ENCODE measurements around the gene WDR83. TPM values are rescaled to one million over a fixed set of nuclear protein-coding genes. Genes with fewer than 3 reads are reported as not detected.
A peak's percentile ranks its signal among the peaks of the same experiment; 100 is the strongest.
"Not testable (repeated sequence)": the region's sequence is repeated elsewhere in the genome, so short reads cannot be mapped to it uniquely, and the experiment has no call there.

Gene WDR83
- 28.4 and 39.0 TPM in 2 replicates for total RNA-seq
- polyA plus RNA-seq = 29.4 and 40.2 TPM in 2 replicates

DNA sequence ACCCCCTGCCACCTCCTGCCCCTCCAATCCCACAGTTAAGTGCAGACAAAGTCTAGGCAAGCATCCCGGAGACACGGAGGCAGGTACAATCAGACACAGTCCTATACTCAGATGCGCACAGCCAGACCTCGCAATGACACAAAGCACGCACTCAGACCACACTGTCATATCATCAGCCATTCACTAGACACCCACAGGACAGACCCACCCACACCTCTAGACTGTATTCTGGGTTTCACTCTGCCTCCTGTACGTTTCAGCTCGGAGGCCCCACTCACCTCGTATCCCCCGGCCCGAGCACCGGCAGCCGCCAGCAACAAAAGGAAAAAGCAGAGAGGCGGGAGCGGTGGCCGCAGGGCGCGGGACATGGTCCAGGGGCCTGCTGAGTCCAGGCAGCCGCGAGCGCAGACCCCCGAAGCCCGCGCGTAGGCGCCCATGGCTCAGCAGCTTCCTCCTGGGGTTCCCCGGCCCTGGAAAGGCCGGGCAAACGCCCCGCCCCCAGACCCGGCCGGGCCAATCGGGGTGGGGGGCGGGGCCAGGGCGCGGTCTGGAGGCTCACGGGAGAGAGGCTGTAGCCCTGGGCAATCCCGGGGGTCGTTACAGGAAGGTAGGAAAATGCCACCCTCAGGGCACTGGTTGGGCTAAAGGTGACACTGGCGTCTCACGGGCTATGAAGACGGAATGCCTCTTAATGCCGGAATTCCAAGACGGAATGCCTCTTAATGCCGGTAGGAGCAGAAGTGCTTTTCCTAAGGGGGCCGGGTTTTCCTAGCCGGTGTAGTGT lies at the start of gene WDR83, which contains the start of gene MAN2B1:
Gene WDR83 (plus strand): TSS at position 543 of the 784 bp plus-strand sequence. CDS start 2,984 bp downstream, outside the sequence.
Gene MAN2B1 (minus strand): TSS at position 478 of the 784 bp plus-strand sequence. CDS start 41 bp downstream, at position 437.
- H3K27me3 ChIP-seq = no peaks in the 10 kb centered on the region
- no peaks in the 10 kb centered on the region for H3K9me3 ChIP-seq (ENCODE audit: low read depth)
- H3K27ac ChIP-seq = peak within 1 kb of the TSS; percentile 70
- H3K4me1 ChIP-seq (ENCODE audit: low read depth) = peaks cover 19% of the 10 kb centered on the region
- H3K36me3 ChIP-seq = peaks cover 11% of the 10 kb centered on the region
- TF ChIP-seq CTCF (IDR thresholded peaks at IDR 0.05; ENCODE audit: low read depth, low read length) = no peak
- peak within 1 kb of the TSS; percentile 82 for H3K4me3 ChIP-seq
- peak; percentile 71 to 91 for DNase-seq (ENCODE audit: low read depth in 1 of 2, low spot score in 1 of 2)

DNA sequence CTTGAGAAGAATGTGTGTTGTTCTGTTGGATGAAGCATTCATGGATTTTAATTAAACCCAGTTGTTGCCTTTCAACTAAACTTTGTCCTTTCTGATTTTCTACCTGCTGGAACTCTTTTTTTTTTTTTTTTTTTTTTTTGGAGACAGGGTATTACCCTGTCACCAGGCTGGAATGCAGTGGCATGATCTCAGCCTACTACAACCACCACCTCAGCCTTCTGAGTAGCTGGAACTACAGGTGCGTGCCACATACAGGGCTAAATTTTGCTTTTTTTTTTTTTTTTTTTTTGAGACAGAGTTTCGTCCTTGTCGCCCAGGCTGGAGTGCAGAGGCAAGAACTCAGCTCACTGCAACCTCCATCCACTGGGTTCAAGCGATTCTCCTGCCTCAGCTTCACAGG lies 49.0 kb upstream of the WDR83 start:
- Histone ChIP-seq H3K36me3 (peaks cover 2% of the 10 kb centered on the region), H3K27ac (no peak overlapping the region), H3K9me3 (ENCODE audit: low read depth) (no peaks in the 10 kb centered on the region), H3K27me3 (no peaks in the 10 kb centered on the region), H3K4me1 (ENCODE audit: low read depth) (no peaks in the 10 kb centered on the region), H3K4me3 (no peak overlapping the region)
- no peak for TF ChIP-seq CTCF (IDR thresholded peaks at IDR 0.05; ENCODE audit: low read depth, low read length)
- no peak for DNase-seq (ENCODE audit: low read depth in 1 of 2, low spot score in 1 of 2)

DNA sequence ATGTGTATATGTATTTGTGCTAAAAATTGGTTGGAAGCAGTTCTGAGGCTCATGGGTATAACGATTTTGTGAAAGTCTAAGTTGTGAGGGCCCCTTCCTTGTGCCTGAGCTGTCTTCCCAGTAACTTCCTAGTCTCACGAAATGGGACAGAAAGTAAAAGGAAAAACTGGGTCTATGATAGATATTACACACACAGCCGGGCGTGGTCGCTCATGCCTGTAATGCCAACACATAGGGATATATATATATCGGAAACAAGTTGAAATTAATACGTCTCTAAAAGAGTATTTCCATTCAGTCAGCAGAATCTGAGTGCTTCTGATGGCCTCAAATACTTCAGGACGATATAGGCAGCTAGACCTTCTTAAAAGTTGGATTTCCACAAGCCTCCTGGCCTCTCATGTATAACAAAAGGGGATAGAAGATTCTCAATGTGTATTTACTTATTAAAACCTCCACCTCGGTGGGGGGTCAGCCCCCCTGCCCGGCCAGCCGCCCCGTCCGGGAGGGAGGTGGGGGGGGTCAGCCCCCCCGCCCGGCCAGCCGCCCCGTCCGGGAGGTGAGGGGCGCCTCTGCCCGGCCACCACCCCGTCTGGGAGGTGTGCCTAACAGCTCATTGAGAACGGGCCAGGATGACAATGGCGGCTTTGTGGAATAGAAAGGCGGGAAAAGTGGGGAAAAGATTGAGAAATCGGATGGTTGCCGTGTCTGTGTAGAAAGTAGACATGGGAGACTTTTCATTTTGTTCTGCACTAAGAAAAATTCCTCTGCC lies 45.2 kb upstream of the WDR83 start:
- not testable (repeated sequence) for H3K9me3 ChIP-seq (ENCODE audit: low read depth)

DNA sequence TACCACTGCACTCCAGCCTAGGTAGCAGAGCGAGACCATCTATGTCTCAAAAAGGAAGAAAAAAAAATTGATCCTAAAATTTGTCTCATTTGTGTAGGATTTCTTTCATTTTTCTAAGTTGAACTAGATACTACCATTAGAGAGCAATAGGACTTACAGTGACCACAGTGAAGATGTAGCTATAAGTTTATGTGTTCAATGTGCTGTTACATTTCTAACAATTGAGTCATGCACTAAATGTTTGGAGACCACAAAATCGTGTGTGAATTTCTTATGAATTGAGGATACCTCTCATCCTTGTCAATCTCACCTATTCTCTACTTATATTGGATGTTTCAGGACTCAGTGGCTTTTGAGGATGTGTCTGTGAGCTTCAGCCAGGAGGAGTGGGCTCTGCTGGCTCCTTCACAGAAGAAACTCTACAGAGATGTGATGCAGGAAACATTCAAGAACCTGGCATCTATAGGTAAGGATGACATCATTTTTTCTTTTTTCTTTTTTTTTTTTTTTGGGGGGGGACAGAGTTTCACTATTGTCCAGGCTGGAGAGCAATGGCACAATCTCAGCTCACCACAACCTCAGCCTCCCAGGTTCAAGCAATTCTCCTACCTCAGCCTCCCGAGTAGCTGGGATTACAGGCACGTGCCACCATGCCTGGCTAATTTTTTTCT lies 43.1 kb upstream of the WDR83 start:
- Histone ChIP-seq H3K9me3 (ENCODE audit: low read depth) (no peaks in the 10 kb centered on the region), H3K4me1 (ENCODE audit: low read depth) (no peaks in the 10 kb centered on the region), H3K27me3 (no peaks in the 10 kb centered on the region), H3K27ac (no peak overlapping the region), H3K4me3 (no peak overlapping the region), H3K36me3 (peaks cover 40% of the 10 kb centered on the region)
- no peak for DNase-seq (ENCODE audit: low read depth in 1 of 2, low spot score in 1 of 2)
- no peak for TF ChIP-seq CTCF (IDR thresholded peaks at IDR 0.05; ENCODE audit: low read depth, low read length)

More for the DNA sequence above, 45.2 kb upstream of the WDR83 start:
- DNase-seq (ENCODE audit: low read depth in 1 of 2, low spot score in 1 of 2); H3K27me3 ChIP-seq; H3K27ac ChIP-seq; H3K4me1 ChIP-seq (ENCODE audit: low read depth); H3K4me3 ChIP-seq: not testable (repeated sequence)
- peaks cover 24% of the 10 kb centered on the region for H3K36me3 ChIP-seq

- no peaks in the 10 kb centered on the region for H3K27me3 ChIP-seq
- no peak overlapping the region for H3K4me3 ChIP-seq
- no peak for TF ChIP-seq CTCF (IDR thresholded peaks at IDR 0.05; ENCODE audit: low read depth, low read length)
- no peaks in the 10 kb centered on the region for H3K4me1 ChIP-seq (ENCODE audit: low read depth)
- DNase-seq (ENCODE audit: low read depth in 1 of 2, low spot score in 1 of 2) = no peak
- no peak overlapping the region for H3K27ac ChIP-seq
- peaks cover 51% of the 10 kb centered on the region for H3K36me3 ChIP-seq
- H3K9me3 ChIP-seq (ENCODE audit: low read depth) = no peaks in the 10 kb centered on the region
These were observed 39.6 kb upstream of the WDR83 start for GRCh38 chr19:12626958-12627357.
